CD4-positive, CD25-positive, alpha-beta regulatory T cell (primary cell): ENCODE measurements around the gene SOX6. TPM values are rescaled to one million over a fixed set of nuclear protein-coding genes. Genes with fewer than 3 reads are reported as not detected.

Source experiments
- ATAC-seq, 2 donors: fragments of 150-1000 bp; cut with Tn5 transposase; one replicate each; pipeline ENCODE4 v1.10.0; 2021; ENCODE audit warnings: low read depth in 2 of 2, moderate number of reproducible peaks in 2 of 2, moderate library complexity in 1 of 2
- DNase-seq, 3 donors: peaks; one replicate each; pipeline versions ENCODE4 v3.0.0 to v3.0.0-alpha.2; 2012 to 2022; ENCODE audit warnings: mixed read lengths in 1 of 3
- H3K27ac ChIP-seq: one replicate; pipeline ENCODE4 v1.7.0; 2013; ENCODE audit warnings: mild to moderate bottlenecking, low read length; ENCODE audit not compliant: insufficient read depth, poor library complexity, severe bottlenecking
- H3K27me3 ChIP-seq: one replicate; pipeline ENCODE4 v1.7.0; 2013; ENCODE audit warnings: low read length; ENCODE audit not compliant: control insufficient read depth, insufficient read depth
- H3K36me3 ChIP-seq: one replicate; pipeline ENCODE4 v1.7.0; 2013; ENCODE audit warnings: mild to moderate bottlenecking, low read length, moderate library complexity; ENCODE audit not compliant: control insufficient read depth, insufficient read depth
- H3K4me1 ChIP-seq: 2 replicates; pipeline ENCODE4 v1.7.0; 2013; ENCODE audit warnings: mild to moderate bottlenecking, low read length; ENCODE audit not compliant: insufficient read depth, control insufficient read depth, poor library complexity, severe bottlenecking
- H3K4me3 ChIP-seq: one replicate; pipeline ENCODE4 v1.7.0; 2013; ENCODE audit warnings: low read depth, mild to moderate bottlenecking, low read length, moderate library complexity
- H3K9me3 ChIP-seq, 2 experiments: 1 replicate in 1 of 2; 2 replicates in 1 of 2; pipeline ENCODE4 v1.7.0; 2013; ENCODE audit warnings: low read length in 2 of 2, mild to moderate bottlenecking in 1 of 2, moderate library complexity in 1 of 2; ENCODE audit not compliant: control insufficient read depth in 2 of 2
- H3K27ac Mint-ChIP-seq, 3 donors: one replicate each; pipeline ENCODE4 v1.8.0; 2020 to 2022; ENCODE audit warnings: mild to moderate bottlenecking in 3 of 3, mixed read lengths in 3 of 3, moderate library complexity in 2 of 3
- H3K27me3 Mint-ChIP-seq: one replicate; pipeline ENCODE4 v1.8.0; 2022; ENCODE audit warnings: mild to moderate bottlenecking, mixed read lengths
- H3K36me3 Mint-ChIP-seq: one replicate; pipeline ENCODE4 v1.8.0; 2020; ENCODE audit warnings: mixed read lengths
- H3K4me1 Mint-ChIP-seq, 4 donors: one replicate each; pipeline ENCODE4 v1.8.0; 2020 to 2022; ENCODE audit warnings: mixed read lengths in 4 of 4, mild to moderate bottlenecking in 1 of 4
- H3K4me3 Mint-ChIP-seq, 4 donors: one replicate each; pipeline ENCODE4 v1.8.0; 2020 to 2022; ENCODE audit warnings: mild to moderate bottlenecking in 4 of 4, mixed read lengths in 4 of 4, moderate library complexity in 3 of 4
- H3K9me3 Mint-ChIP-seq, 7 donors: one replicate each; pipeline ENCODE4 v1.8.0; 2020 to 2022; ENCODE audit warnings: mixed read lengths in 7 of 7, mild to moderate bottlenecking in 3 of 7, moderate library complexity in 2 of 7
- polyA plus RNA-seq, 4 donors: library from polyadenylated mRNA; unstranded; fragments of 300-500 nt; fragmentation: Illumina TruSeq; gene quantifications; one replicate each; pipeline ENCODE4 v1.2.3, GENCODE V29; 2021
- total RNA-seq: library from RNA; stranded (reverse); gene quantifications from one replicate; pipeline ENCODE4 v1.2.3, GENCODE V29; 2022

Gene SOX6
- total and polyA plus RNA-seq, 5 donors from 2014 or later = 0.05 TPM; not detected in 4

- H3K36me3 Mint-ChIP-seq = no peaks in the 10 kb centered on the region
- H3K27me3 ChIP-seq = no peaks in the 10 kb centered on the region
- H3K27ac ChIP-seq = no peak overlapping the region
- DNase-seq (no peak), ATAC-seq (no peak)
- no peaks in the 10 kb centered on the region for H3K4me1 ChIP-seq
- H3K4me3 ChIP-seq = no peak overlapping the region
- no peak overlapping the region for H3K27ac Mint-ChIP-seq
- no peaks in the 10 kb centered on the region for H3K4me1 Mint-ChIP-seq
- H3K27me3 Mint-ChIP-seq = no peaks in the 10 kb centered on the region
- no peak overlapping the region for H3K4me3 Mint-ChIP-seq
- H3K9me3 ChIP-seq = no peaks in the 10 kb centered on the region
- no peaks in the 10 kb centered on the region for H3K36me3 ChIP-seq
- H3K9me3 Mint-ChIP-seq = peaks cover 0 to 3% (median 1%) of the 10 kb centered on the region in 7 donors
Measured at GRCh38 chr11:15937601-15938120, 418.7 kb downstream of the SOX6 start.

- H3K27me3 ChIP-seq = no peaks in the 10 kb centered on the region
- Mint-ChIP-seq H3K4me3 (no peak overlapping the region), H3K9me3 (peaks cover 0 to 5% (median 1%) of the 10 kb centered on the region in 7 donors), H3K27me3 (no peaks in the 10 kb centered on the region), H3K36me3 (no peaks in the 10 kb centered on the region), H3K4me1 (no peaks in the 10 kb centered on the region), H3K27ac (no peak overlapping the region)
- no peak for ATAC-seq
- H3K27ac ChIP-seq = no peak overlapping the region
- DNase-seq = no peak
- H3K4me1 ChIP-seq = no peaks in the 10 kb centered on the region
- H3K36me3 ChIP-seq = no peaks in the 10 kb centered on the region
- no peaks in the 10 kb centered on the region for H3K9me3 ChIP-seq
- H3K4me3 ChIP-seq = no peak overlapping the region
Measured at GRCh38 chr11:15936011-15936410, 420.3 kb downstream of the SOX6 start.

GRCh38 chr11:15935373-15935772, 421.0 kb downstream of the SOX6 start:
- no peak overlapping the region for H3K4me3 ChIP-seq
- Mint-ChIP-seq H3K4me3 (no peak overlapping the region), H3K9me3 (peaks cover 0 to 7% (median 1%) of the 10 kb centered on the region in 7 donors), H3K27ac (no peak overlapping the region), H3K4me1 (no peaks in the 10 kb centered on the region), H3K27me3 (no peaks in the 10 kb centered on the region), H3K36me3 (no peaks in the 10 kb centered on the region)
- no peaks in the 10 kb centered on the region for H3K4me1 ChIP-seq
- no peak for ATAC-seq
- no peaks in the 10 kb centered on the region for H3K9me3 ChIP-seq
- no peak for DNase-seq
- no peaks in the 10 kb centered on the region for H3K27me3 ChIP-seq
- H3K27ac ChIP-seq = no peak overlapping the region
- no peaks in the 10 kb centered on the region for H3K36me3 ChIP-seq

DNA sequence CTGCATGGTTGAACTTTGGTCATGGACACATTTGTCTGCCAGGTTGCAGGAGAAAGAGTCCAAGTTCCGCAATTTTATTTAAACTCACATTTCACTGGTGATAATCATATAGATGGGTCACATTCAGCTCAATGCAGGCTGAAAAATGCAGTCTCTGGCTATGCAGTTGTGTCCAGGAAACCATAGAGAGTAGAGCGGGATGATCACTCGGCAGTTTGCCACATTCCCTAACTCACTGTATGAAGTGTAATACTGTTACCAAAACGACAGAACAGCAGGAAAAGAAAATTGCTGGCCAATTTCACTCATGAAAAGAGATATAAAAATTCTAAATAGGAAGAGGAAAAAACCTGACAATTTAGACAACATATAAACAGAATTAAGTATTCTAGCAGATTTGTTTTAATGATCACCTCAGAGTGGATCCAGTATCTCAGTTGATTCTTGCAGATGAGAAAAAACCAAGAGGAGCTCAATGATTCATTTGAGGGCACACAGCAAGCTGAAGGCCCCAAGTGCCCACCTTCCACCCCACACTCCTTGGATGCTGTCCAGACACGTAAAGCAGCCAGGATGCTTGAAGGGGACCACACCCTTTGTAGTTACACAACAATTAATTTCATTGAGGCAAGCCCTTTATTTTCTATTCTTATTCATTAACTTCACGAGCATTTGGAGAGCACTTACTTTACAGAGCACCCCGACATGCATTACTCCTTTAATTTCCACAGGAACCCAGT, 422.3 kb downstream of the SOX6 start:
- H3K27ac Mint-ChIP-seq = no peak overlapping the region
- no peaks in the 10 kb centered on the region for H3K9me3 ChIP-seq
- no peaks in the 10 kb centered on the region for H3K27me3 Mint-ChIP-seq
- peaks cover 0 to 7% (median 1%) of the 10 kb centered on the region in 7 donors for H3K9me3 Mint-ChIP-seq
- H3K27ac ChIP-seq = no peak overlapping the region
- H3K4me3 Mint-ChIP-seq = no peak overlapping the region
- no peak overlapping the region for H3K4me3 ChIP-seq
- H3K27me3 ChIP-seq = no peaks in the 10 kb centered on the region
- ATAC-seq = no peak
- no peaks in the 10 kb centered on the region for H3K36me3 ChIP-seq
- DNase-seq = no peak
- no peaks in the 10 kb centered on the region for H3K36me3 Mint-ChIP-seq
- no peaks in the 10 kb centered on the region for H3K4me1 Mint-ChIP-seq
- H3K4me1 ChIP-seq = no peaks in the 10 kb centered on the region

GRCh38 chr11:15932417-15932816, 423.9 kb downstream of the SOX6 start:
- Mint-ChIP-seq H3K9me3 (peaks cover 0 to 7% (median 0%) of the 10 kb centered on the region in 7 donors), H3K36me3 (no peaks in the 10 kb centered on the region), H3K4me1 (no peaks in the 10 kb centered on the region), H3K4me3 (no peak overlapping the region), H3K27ac (no peak overlapping the region), H3K27me3 (no peaks in the 10 kb centered on the region)
- no peak for ATAC-seq
- Histone ChIP-seq H3K27ac (no peak overlapping the region), H3K36me3 (no peaks in the 10 kb centered on the region), H3K9me3 (no peaks in the 10 kb centered on the region), H3K4me3 (no peak overlapping the region), H3K4me1 (no peaks in the 10 kb centered on the region), H3K27me3 (no peaks in the 10 kb centered on the region)
- DNase-seq = no peak

DNA sequence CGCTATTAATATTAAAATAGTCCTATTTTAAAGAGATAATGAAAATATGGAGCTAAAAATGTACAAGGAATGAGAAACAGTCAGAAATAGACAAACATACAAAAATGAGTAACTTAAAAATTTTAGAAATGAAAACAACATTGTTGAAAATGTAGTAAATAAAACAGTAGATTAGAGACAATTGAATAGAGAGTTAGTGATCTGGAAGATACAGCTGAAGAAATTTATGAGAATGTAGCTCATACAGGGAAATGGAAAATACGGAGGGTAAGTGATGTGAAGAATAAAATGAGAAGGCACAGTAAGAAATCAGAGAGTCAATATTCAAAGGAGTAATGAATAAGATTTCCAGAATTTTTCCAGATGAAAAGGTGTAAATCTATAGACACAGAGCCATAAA, 424.8 kb downstream of the SOX6 start:
- no peaks in the 10 kb centered on the region for H3K36me3 Mint-ChIP-seq
- no peak overlapping the region for H3K27ac ChIP-seq
- H3K9me3 Mint-ChIP-seq = peaks cover 0 to 7% (median 0%) of the 10 kb centered on the region in 7 donors
- no peaks in the 10 kb centered on the region for H3K9me3 ChIP-seq
- H3K4me1 Mint-ChIP-seq = no peaks in the 10 kb centered on the region
- no peaks in the 10 kb centered on the region for H3K4me1 ChIP-seq
- H3K4me3 ChIP-seq = no peak overlapping the region
- H3K27me3 Mint-ChIP-seq = no peaks in the 10 kb centered on the region
- no peak for DNase-seq
- no peak overlapping the region for H3K27ac Mint-ChIP-seq
- no peak for ATAC-seq
- H3K27me3 ChIP-seq = no peaks in the 10 kb centered on the region
- no peaks in the 10 kb centered on the region for H3K36me3 ChIP-seq
- H3K4me3 Mint-ChIP-seq = no peak overlapping the region

DNA sequence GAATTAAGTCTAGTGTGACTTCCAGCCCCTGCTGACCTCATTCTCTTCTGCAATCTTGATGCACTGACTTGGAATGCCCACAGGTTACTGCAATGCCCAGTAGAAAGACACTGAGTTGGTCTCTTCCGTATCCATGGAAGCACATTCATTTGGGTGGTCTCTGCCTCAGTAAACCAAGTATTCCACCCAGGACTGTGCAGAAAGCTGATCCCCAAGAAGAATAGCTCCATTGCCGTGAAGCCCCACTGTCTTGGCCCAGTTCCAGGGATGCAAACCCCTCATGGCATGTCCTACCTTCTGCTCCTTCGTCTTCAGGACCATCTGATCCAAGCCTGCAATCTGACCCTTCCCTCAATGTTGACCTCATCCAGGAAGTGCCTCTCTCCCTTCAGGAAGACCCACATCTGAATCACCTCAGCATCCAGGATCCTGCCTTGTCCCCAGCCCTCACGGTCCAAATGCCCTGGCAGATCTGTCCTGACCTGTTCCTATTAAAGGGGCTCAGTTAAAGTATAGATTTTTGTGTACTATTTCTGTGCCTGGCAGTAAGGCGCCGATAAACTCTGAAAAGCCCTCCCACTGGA, 425.8 kb downstream of the SOX6 start:
- no peak overlapping the region for H3K27ac ChIP-seq
- ATAC-seq (no peak), DNase-seq (no peak)
- H3K4me3 Mint-ChIP-seq = no peak overlapping the region
- H3K27me3 ChIP-seq = no peaks in the 10 kb centered on the region
- no peaks in the 10 kb centered on the region for H3K36me3 ChIP-seq
- H3K4me1 Mint-ChIP-seq = no peaks in the 10 kb centered on the region
- H3K4me1 ChIP-seq = no peaks in the 10 kb centered on the region
- peaks cover 0 to 7% (median 0%) of the 10 kb centered on the region in 7 donors for H3K9me3 Mint-ChIP-seq
- H3K4me3 ChIP-seq = no peak overlapping the region
- no peaks in the 10 kb centered on the region for H3K27me3 Mint-ChIP-seq
- no peaks in the 10 kb centered on the region for H3K9me3 ChIP-seq
- no peaks in the 10 kb centered on the region for H3K36me3 Mint-ChIP-seq
- H3K27ac Mint-ChIP-seq = no peak overlapping the region
